OCI-LY1 (cell line): ENCODE data around the gene CCDC187.

Experiments
- H2AFZ ChIP-seq: fragments of 200-600 bp; sonication (generic), shearing (Covaris generic); 2 replicates; pipeline ENCODE4 v1.6.0; 2014; ENCODE audit warnings: antibody characterized with exemption, mild to moderate bottlenecking, low read length
- H3F3A ChIP-seq: fragments of 200-600 bp; sonication (generic), shearing (Covaris generic); 2 replicates; pipeline ENCODE4 v1.6.0; 2014; ENCODE audit warnings: mild to moderate bottlenecking, antibody characterized with exemption, low read length, moderate library complexity; ENCODE audit not compliant: insufficient read depth
- H3K27ac ChIP-seq: fragments of 200-600 bp; sonication (generic); 2 replicates; pipeline ENCODE4 v1.5.1; 2014; ENCODE audit warnings: low read length, mixed run types, mild to moderate bottlenecking, low read depth; ENCODE audit not compliant: poor library complexity, severe bottlenecking
- H3K27me3 ChIP-seq: fragments of 200-600 bp; sonication (generic); 2 replicates; pipeline ENCODE4 v1.6.0; 2014; ENCODE audit warnings: antibody characterized with exemption, mild to moderate bottlenecking, low read length, moderate library complexity; ENCODE audit not compliant: insufficient read depth
- H3K36me3 ChIP-seq: fragments of 200-600 bp; sonication (generic); 2 replicates; pipeline ENCODE4 v1.6.1; 2014; ENCODE audit warnings: mild to moderate bottlenecking, antibody characterized with exemption, low read length, moderate library complexity, mixed read lengths; ENCODE audit not compliant: insufficient read depth
- H3K4me1 ChIP-seq: fragments of 200-600 bp; sonication (generic); 2 replicates; pipeline ENCODE4 v1.5.1; 2014; ENCODE audit warnings: mild to moderate bottlenecking, low read length, moderate library complexity; ENCODE audit not compliant: insufficient read depth, severe bottlenecking
- H3K4me2 ChIP-seq: fragments of 200-600 bp; sonication (generic), shearing (Covaris generic); 2 replicates; pipeline ENCODE4 v1.6.1; 2014; ENCODE audit warnings: low read length
- H3K4me3 ChIP-seq: fragments of 200-600 bp; sonication (generic); 2 replicates; pipeline ENCODE4 v1.5.1; 2014; ENCODE audit warnings: low read length, low read depth, mild to moderate bottlenecking, mixed read lengths; ENCODE audit not compliant: poor library complexity, severe bottlenecking
- H3K79me2 ChIP-seq: fragments of 200-600 bp; shearing (Covaris generic); 2 replicates; pipeline ENCODE4 v1.6.1; 2016; ENCODE audit warnings: mixed run types, low read length, mixed read lengths; ENCODE audit not compliant: insufficient read depth
- H3K9ac ChIP-seq: fragments of 200-600 bp; sonication (generic), shearing (Covaris generic); 2 replicates; pipeline ENCODE4 v1.6.1; 2014; ENCODE audit warnings: mild to moderate bottlenecking, low read length, mixed read lengths
- H3K9me2 ChIP-seq: fragments of 200-600 bp; sonication (generic), shearing (Covaris generic); 2 replicates; pipeline ENCODE4 v1.6.1; 2014; ENCODE audit warnings: low read depth, mild to moderate bottlenecking, low read length, mixed read lengths
- H3K9me3 ChIP-seq: fragments of 200-600 bp; shearing (Covaris generic); 2 replicates; pipeline ENCODE4 v1.6.1; 2014; ENCODE audit warnings: low read length, mixed read lengths
- H4K20me1 ChIP-seq: fragments of 200-600 bp; sonication (generic), shearing (Covaris generic); 2 replicates; pipeline ENCODE4 v1.6.0; 2016; ENCODE audit warnings: mild to moderate bottlenecking, low read length; ENCODE audit not compliant: insufficient read depth
- CTCF ChIP-seq: fragments of 200-600 bp; sonication (generic), shearing (Covaris generic); IDR thresholded peaks from 2 replicates; pipeline ENCODE4 v1.5.1; 2017; ENCODE audit warnings: mild to moderate bottlenecking, antibody characterized with exemption, low read length, moderate library complexity, mixed read lengths
- EZH2 ChIP-seq: fragments of 200-600 bp; sonication (generic), shearing (Covaris generic); IDR thresholded peaks from 2 replicates; pipeline ENCODE4 v1.8.0; 2017; ENCODE audit warnings: borderline replicate concordance, mixed run types, mild to moderate bottlenecking, antibody characterized with exemption, low read length, moderate library complexity, mixed read lengths

Gene CCDC187

GRCh38 chr9:136330406-136330990, 26.6 kb upstream of the CCDC187 start:
- no peaks in the 10 kb centered on the region for H3K9me2 ChIP-seq
- H3K9ac ChIP-seq: no peak overlapping the region
- H3K27me3 ChIP-seq: no peaks in the 10 kb centered on the region; the same call in 1 of the 2 replicates
- TF ChIP-seq CTCF: no peak
- H3F3A ChIP-seq: no peaks in the 10 kb centered on the region
- H2AFZ ChIP-seq: no peak overlapping the region
- no peaks in the 10 kb centered on the region for H3K79me2 ChIP-seq
- no peak overlapping the region for H3K4me3 ChIP-seq
- H3K36me3 ChIP-seq: no peaks in the 10 kb centered on the region
- H3K4me2 ChIP-seq: no peak overlapping the region
- H3K4me1 ChIP-seq: no peaks in the 10 kb centered on the region
- H3K27ac ChIP-seq: no peak overlapping the region
- no peaks in the 10 kb centered on the region for H3K9me3 ChIP-seq
- no peaks in the 10 kb centered on the region for H4K20me1 ChIP-seq

- no peaks in the 10 kb centered on the region for H3K79me2 ChIP-seq
- no peaks in the 10 kb centered on the region for H3K9me3 ChIP-seq
- no peaks in the 10 kb centered on the region for H3K4me1 ChIP-seq
- no peaks in the 10 kb centered on the region for H3K9me2 ChIP-seq
- no peaks in the 10 kb centered on the region for H4K20me1 ChIP-seq
- no peaks in the 10 kb centered on the region; the same call in 1 of the 2 replicates for H3K27me3 ChIP-seq
- no peak overlapping the region for H3K27ac ChIP-seq
- H3K36me3 ChIP-seq: no peaks in the 10 kb centered on the region
- H3K4me2 ChIP-seq: no peak overlapping the region
- no peak for TF ChIP-seq CTCF
- TF ChIP-seq EZH2: no peak
- H3K4me3 ChIP-seq: no peak overlapping the region
- H2AFZ ChIP-seq: no peak overlapping the region
- H3K9ac ChIP-seq: no peak overlapping the region
- no peaks in the 10 kb centered on the region for H3F3A ChIP-seq
Observed at GRCh38 chr9:136329636-136330405, 25.9 kb upstream of the CCDC187 start.

- Histone ChIP-seq H3K79me2 (no peaks in the 10 kb centered on the region), H3K9me3 (no peaks in the 10 kb centered on the region), H3K36me3 (no peaks in the 10 kb centered on the region), H3K9me2 (no peaks in the 10 kb centered on the region), H4K20me1 (no peaks in the 10 kb centered on the region), H3K9ac (no peak overlapping the region), H3K4me3 (no peak overlapping the region), H2AFZ (no peak overlapping the region), H3K27ac (no peak overlapping the region), H3F3A (no peaks in the 10 kb centered on the region), H3K4me2 (no peak overlapping the region), H3K27me3 (no peaks in the 10 kb centered on the region; the same call in 1 of the 2 replicates), H3K4me1 (no peaks in the 10 kb centered on the region)
- TF ChIP-seq EZH2: no peak
- TF ChIP-seq CTCF: no peak
Observed at GRCh38 chr9:136329211-136329627, 25.3 kb upstream of the CCDC187 start.
